Pancreas (tissue), 10 donors: ENCODE measurements around the gene MAD1L1. TPM values are rescaled to one million over a fixed set of nuclear protein-coding genes. Genes with fewer than 3 reads are reported as not detected.

Experiments
- ATAC-seq, 4 donors: fragments of 200-7000 bp; cut with Tn5 transposase; one replicate each; pipeline versions ENCODE4 v1.8.0 to v1.9.1; 2020; ENCODE audit warnings: mild to moderate bottlenecking in 4 of 4, moderate library complexity in 4 of 4
- DNase-seq, 6 donors: peaks; one replicate each; pipeline ENCODE4 v3.0.0-alpha.2; 2020
- FAIRE-seq: peaks from 2 replicates; lab custom pipeline; 2012; peaks lifted over from hg19 to GRCh38; lab: Jason Lieb, UNC
- H3K27ac ChIP-seq, 4 donors: fragments of 200-600 bp; sonication (generic); 1 replicate in 3 of 4; 2 replicates in 1 of 4; pipeline versions ENCODE4 v1.5.0 to v1.8.0; 2020
- H3K27me3 ChIP-seq, 4 donors: fragments of 200-600 bp; one replicate each; pipeline ENCODE4 v1.8.0; 2021
- H3K36me3 ChIP-seq, 3 donors: fragments of 200-600 bp; sonication (generic) in 1 of 3; one replicate each; pipeline versions ENCODE4 v1.5.0 to v1.8.0; 2020 to 2021
- H3K4me1 ChIP-seq, 3 donors: fragments of 200-600 bp; one replicate each; pipeline ENCODE4 v1.8.0; 2021
- H3K4me3 ChIP-seq, 4 donors: fragments of 200-600 bp; sonication (generic) in 2 of 4; one replicate each; pipeline versions ENCODE4 v1.5.0 to v1.8.0; 2020 to 2021
- H3K9me3 ChIP-seq, 4 donors: fragments of 200-600 bp; one replicate each; pipeline ENCODE4 v1.8.0; 2021
- WGBS, 2 donors: extraction: QIAGEN DNeasy Blood & Tissue Kit; methylation state at CpG; one replicate each; pipeline ENCODE4 v1.1.7; 2013; 5-methylcytosine and 5-hydroxymethylcytosine counted together
- intact Hi-C, 3 donors: fragments of 100-400 bp; cut with DNase I; formaldehyde crosslinking; loops; one replicate each; pipeline versions ENCODE4 v1.11.1 to v1.14.2; 2022
- polyA plus RNA-seq, 2 donors: library from polyadenylated mRNA; stranded (reverse); fragments of 200-250 nt; gene quantifications; one replicate each; pipeline ENCODE4 v1.2.3, GENCODE V29; 2013
- total RNA-seq, 6 donors: library from RNA; stranded (reverse); fragmentation: NEBNext Ultra II Directional in 4 of 6; extraction: Animal tissue kit (Norgen Biotek cat#: 25700) in 4 of 6; gene quantifications; one replicate each; pipeline versions ENCODE4 v1.2.1 to v1.2.4, GENCODE V29; 2021 to 2023
- TF ChIP-seq, protein P1 (sequence below), 4 donors: fragments of 200-600 bp; sonication (generic) in 3 of 4; IDR thresholded peaks; one replicate each; pipeline versions ENCODE4 v1.5.0 to v1.8.0; 2021; ENCODE audit warnings: antibody characterized with exemption in 4 of 4
- donor health status: healthy with polysubstance abuse.
- donor health status: DM: no; HTN: no; CAD: no; lungs with moderate emphysema.
- donor health status: DM: no; HTN: no; CAD: no.
- donor health status: control.
- donor health status: control.
- donor health status: Bipolar disorder and iron deficiency.
- donor health status: DM: yes; HTN: yes; CAD: no.
- donor health status: DM: no; HTN: no; CAD: no.
- donor health status: DM: no; HTN: no; CAD: no.
- donor health status: DM: yes; HTN: yes; CAD: no.

The MAD1L1 gene
- total and polyA plus RNA-seq, 8 donors: 9.8 to 28.2 (median 11.9) TPM

- FAIRE-seq (no peak), ATAC-seq (no peak), DNase-seq (peak in 1 of 6 donors; percentile 44)
- TF ChIP-seq, protein P1, sequence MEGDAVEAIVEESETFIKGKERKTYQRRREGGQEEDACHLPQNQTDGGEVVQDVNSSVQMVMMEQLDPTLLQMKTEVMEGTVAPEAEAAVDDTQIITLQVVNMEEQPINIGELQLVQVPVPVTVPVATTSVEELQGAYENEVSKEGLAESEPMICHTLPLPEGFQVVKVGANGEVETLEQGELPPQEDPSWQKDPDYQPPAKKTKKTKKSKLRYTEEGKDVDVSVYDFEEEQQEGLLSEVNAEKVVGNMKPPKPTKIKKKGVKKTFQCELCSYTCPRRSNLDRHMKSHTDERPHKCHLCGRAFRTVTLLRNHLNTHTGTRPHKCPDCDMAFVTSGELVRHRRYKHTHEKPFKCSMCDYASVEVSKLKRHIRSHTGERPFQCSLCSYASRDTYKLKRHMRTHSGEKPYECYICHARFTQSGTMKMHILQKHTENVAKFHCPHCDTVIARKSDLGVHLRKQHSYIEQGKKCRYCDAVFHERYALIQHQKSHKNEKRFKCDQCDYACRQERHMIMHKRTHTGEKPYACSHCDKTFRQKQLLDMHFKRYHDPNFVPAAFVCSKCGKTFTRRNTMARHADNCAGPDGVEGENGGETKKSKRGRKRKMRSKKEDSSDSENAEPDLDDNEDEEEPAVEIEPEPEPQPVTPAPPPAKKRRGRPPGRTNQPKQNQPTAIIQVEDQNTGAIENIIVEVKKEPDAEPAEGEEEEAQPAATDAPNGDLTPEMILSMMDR (IDR thresholded peaks at IDR 0.05): no peak
- Histone ChIP-seq H3K4me1 (no peaks in the 10 kb centered on the region), H3K27me3 (no peaks in the 10 kb centered on the region), H3K36me3 (no peaks in the 10 kb centered on the region), H3K4me3 (no peak overlapping the region), H3K9me3 (no peaks in the 10 kb centered on the region), H3K27ac (no peak overlapping the region)
- 89 to 92% methylated on average over 15 of the region's 15 CpGs for WGBS, 2 donors
- intact Hi-C loops: no loop called here
These were observed 337.7 kb downstream of the MAD1L1 start for GRCh38 chr7:1894906-1895663.

DNA sequence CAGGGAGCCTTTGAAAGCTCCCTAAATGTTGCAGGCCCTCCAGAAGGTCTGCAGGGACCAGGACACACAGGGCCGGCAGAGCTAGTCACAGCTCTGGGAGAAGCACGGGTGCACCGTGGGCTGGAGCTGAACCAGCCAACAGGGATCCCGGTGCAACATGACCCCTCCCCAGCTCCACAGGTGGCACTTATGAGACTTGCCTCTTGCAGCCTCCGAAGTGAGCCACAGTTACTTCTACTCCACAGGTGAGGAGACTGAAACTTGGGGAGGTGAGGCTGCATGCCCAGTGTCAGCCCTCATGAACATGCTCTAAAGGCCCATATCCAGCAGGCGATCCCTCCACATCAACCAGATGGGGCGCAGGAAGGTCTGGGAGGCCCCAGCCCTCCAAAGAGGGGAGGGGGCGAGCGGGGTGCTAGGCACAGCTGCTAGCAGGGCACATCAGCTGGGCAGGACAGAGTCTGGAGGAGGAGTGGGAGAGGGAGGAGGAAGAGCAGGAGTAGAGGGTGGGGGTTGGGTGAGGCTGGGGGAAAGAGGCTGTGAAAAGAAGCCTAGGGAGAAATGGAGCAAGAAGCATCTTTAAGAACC is 338.3 kb downstream of the MAD1L1 start:
- Histone ChIP-seq H3K4me3 (no peak overlapping the region), H3K27me3 (no peaks in the 10 kb centered on the region), H3K4me1 (no peaks in the 10 kb centered on the region), H3K9me3 (no peaks in the 10 kb centered on the region), H3K27ac (no peak overlapping the region), H3K36me3 (no peaks in the 10 kb centered on the region)
- ATAC-seq (no peak), DNase-seq (peak in 1 of 6 donors; percentile 22), FAIRE-seq (no peak)
- intact Hi-C loops: no loop called here
- TF ChIP-seq, protein P1 (IDR thresholded peaks at IDR 0.05): no peak
- WGBS, 2 donors: 93 to 95% methylated on average over 9 of the region's 9 CpGs

DNA sequence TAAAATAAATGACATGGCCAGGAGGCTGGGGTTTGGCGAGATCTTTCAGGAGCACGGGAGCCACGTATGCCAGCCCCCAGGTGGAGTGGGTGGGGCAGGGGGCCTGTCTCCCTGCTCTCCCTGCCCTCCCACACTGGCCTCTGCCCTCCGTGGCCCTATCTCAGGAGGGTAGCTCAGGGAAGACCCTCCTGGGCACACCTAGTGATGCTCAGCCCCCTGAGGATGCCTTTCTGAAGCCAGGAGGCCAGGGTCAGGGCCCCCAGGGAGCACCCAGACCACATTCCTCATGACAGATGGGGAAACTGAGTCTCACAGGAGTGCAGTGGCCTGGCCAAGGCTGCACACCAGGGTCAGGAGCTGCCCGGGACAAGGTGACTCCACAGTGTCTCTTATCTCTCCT is 339.3 kb downstream of the MAD1L1 start:
- no peak for ATAC-seq
- Histone ChIP-seq H3K9me3 (no peaks in the 10 kb centered on the region), H3K4me3 (no peak overlapping the region), H3K27ac (no peak overlapping the region), H3K27me3 (no peaks in the 10 kb centered on the region), H3K36me3 (no peaks in the 10 kb centered on the region), H3K4me1 (no peaks in the 10 kb centered on the region)
- peak in 1 of 6 donors; percentile 51 for DNase-seq
- intact Hi-C loops: no loop called here
- TF ChIP-seq, protein P1 (IDR thresholded peaks at IDR 0.05): no peak
- no peak for FAIRE-seq
- 92 to 95% methylated on average over 5 of the region's 5 CpGs for WGBS, 2 donors

GRCh38 chr7:1893036-1893435 is 339.7 kb downstream of the MAD1L1 start:
- Histone ChIP-seq H3K4me1 (no peaks in the 10 kb centered on the region), H3K9me3 (no peaks in the 10 kb centered on the region), H3K27ac (no peak overlapping the region), H3K27me3 (no peaks in the 10 kb centered on the region), H3K36me3 (no peaks in the 10 kb centered on the region), H3K4me3 (no peak overlapping the region)
- DNase-seq (peak in 1 of 6 donors; percentile 32), ATAC-seq (peak in 1 of 4 donors; percentile 16), FAIRE-seq (no peak)
- 78 to 86% methylated on average over 11 of the region's 11 CpGs for WGBS, 2 donors
- intact Hi-C loops: no loop called here
- TF ChIP-seq, protein P1 (IDR thresholded peaks at IDR 0.05): no peak
